MM.1S (cell line): ENCODE measurements around the gene PERM1.

Experiments
- DNase-seq: peaks from one replicate; pipeline ENCODE4 v3.0.0-alpha.2; 2015
- H2AFZ ChIP-seq: fragments of 300-600 bp; sonication (generic); 2 replicates; pipeline ENCODE4 v1.6.0; 2016; ENCODE audit warnings: antibody characterized with exemption, low read length
- H3F3A ChIP-seq: fragments of 300-600 bp; sonication (generic); 2 replicates; pipeline ENCODE4 v1.6.1; 2016; ENCODE audit warnings: mild to moderate bottlenecking, antibody characterized with exemption, low read length, moderate library complexity, mixed read lengths; ENCODE audit not compliant: insufficient read depth
- H3K27ac ChIP-seq: fragments of 300-600 bp; sonication (generic); 2 replicates; pipeline ENCODE4 v1.5.1; 2016; ENCODE audit warnings: mild to moderate bottlenecking, low read length
- H3K27me3 ChIP-seq: fragments of 300-600 bp; sonication (generic); replicated peaks from 2 replicates; pipeline ENCODE4 v1.6.0; 2016; ENCODE audit warnings: low read length; ENCODE audit not compliant: insufficient read depth
- H3K36me3 ChIP-seq: fragments of 300-600 bp; sonication (generic); replicated peaks from 2 replicates; pipeline ENCODE4 v1.6.1; 2016; ENCODE audit warnings: mild to moderate bottlenecking, low read length, mixed read lengths; ENCODE audit not compliant: insufficient read depth
- H3K4me1 ChIP-seq: fragments of 300-600 bp; sonication (generic); 2 replicates; pipeline ENCODE4 v1.6.1; 2016; ENCODE audit warnings: low read length, mixed read lengths
- H3K4me2 ChIP-seq: fragments of 300-600 bp; sonication (generic); 2 replicates; pipeline ENCODE4 v1.6.0; 2016; ENCODE audit warnings: low read depth, low read length
- H3K4me3 ChIP-seq: fragments of 300-600 bp; sonication (generic); 2 replicates; pipeline ENCODE4 v1.5.1; 2016; ENCODE audit warnings: low read length, mixed read lengths
- H3K79me2 ChIP-seq: fragments of 300-600 bp; sonication (generic); 2 replicates; pipeline ENCODE4 v1.6.1; 2016; ENCODE audit warnings: mixed run types, low read length, mixed read lengths
- H3K9ac ChIP-seq: fragments of 300-600 bp; sonication (generic); 2 replicates; pipeline ENCODE4 v1.6.1; 2016; ENCODE audit warnings: low read length, mixed read lengths
- H3K9me2 ChIP-seq: fragments of 300-600 bp; sonication (generic); replicated peaks from 2 replicates; pipeline ENCODE4 v1.6.1; 2016; ENCODE audit warnings: mild to moderate bottlenecking, low read length, mixed read lengths; ENCODE audit not compliant: insufficient read depth
- H3K9me3 ChIP-seq: fragments of 300-600 bp; sonication (generic); replicated peaks from 2 replicates; pipeline ENCODE4 v1.6.1; 2016; ENCODE audit warnings: mild to moderate bottlenecking, low read length, mixed read lengths; ENCODE audit not compliant: insufficient read depth
- H4K20me1 ChIP-seq: fragments of 300-600 bp; sonication (generic); 2 replicates; pipeline ENCODE4 v1.6.1; 2016; ENCODE audit warnings: mild to moderate bottlenecking, low read length, moderate library complexity, mixed read lengths; ENCODE audit not compliant: insufficient read depth
- EZH2 ChIP-seq: fragments of 300-600 bp; sonication (generic); optimal IDR thresholded peaks from 2 replicates; pipeline ENCODE3; 2017; ENCODE audit warnings: low read depth, mild to moderate bottlenecking, antibody characterized with exemption, low read length, mixed read lengths
- EZH2phosphoT487 ChIP-seq: fragments of 300-600 bp; sonication (generic); IDR thresholded peaks from 2 replicates; pipeline ENCODE4 v1.6.1; 2018; ENCODE audit warnings: antibody characterized with exemption, low read length
- TF ChIP-seq, protein P1 (sequence below): fragments of 300-600 bp; sonication (generic); IDR thresholded peaks from 2 replicates; pipeline ENCODE4 v1.5.1; 2016; ENCODE audit warnings: antibody characterized with exemption, low read length, mixed read lengths

The PERM1 gene

DNA sequence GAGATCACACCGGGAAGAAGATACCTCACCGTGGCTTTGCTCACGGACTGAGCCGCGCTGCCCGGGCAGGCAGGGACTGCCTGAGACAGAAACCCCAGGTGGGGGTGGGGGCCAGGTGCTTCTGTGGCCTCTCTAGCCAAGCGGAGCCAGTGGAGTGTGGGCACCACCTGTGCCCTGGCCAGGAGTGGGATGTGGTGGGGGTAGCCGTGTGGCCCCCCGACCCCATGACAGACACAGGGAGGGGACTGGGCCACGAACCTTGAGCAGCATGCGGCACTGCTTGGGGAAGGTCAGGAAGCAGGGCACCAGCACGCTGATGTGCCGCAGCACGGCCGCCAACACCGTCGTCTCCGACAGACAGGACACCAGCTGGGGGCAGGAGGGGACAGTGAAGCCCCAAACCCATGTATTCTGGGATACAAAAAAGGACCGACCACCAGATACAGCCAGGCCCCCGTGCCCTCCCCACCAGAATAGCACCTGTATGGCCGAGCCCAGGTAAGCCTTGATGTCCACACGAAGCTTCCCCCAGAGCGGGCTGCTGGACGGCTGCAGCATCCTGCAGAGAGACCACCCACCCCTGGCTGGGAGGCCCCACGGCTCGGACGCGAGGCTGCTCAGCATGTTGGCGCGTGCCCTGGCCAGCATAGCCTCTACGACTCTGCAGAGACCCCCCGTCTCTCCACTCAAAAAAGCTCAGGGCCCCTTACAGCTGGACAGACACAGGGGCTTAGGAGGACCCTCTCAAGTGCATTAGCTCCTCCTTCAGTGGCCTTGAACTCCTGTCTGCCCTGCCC lies 28.2 kb downstream of the PERM1 start:
- Histone ChIP-seq H3K27me3 (no peaks in the 10 kb centered on the region), H3F3A (no peaks in the 10 kb centered on the region), H3K4me1 (0 out of 2 replicates have a peak, but pooled peaks cover 6% of the 10 kb centered on the region), H3K36me3 (peaks cover 4% of the 10 kb centered on the region), H3K9ac (no peak overlapping the region), H3K79me2 (peaks cover 35% of the 10 kb centered on the region), H3K4me3 (no peak overlapping the region), H3K9me2 (no peaks in the 10 kb centered on the region), H4K20me1 (no peaks in the 10 kb centered on the region), H2AFZ (no peak overlapping the region), H3K9me3 (no peaks in the 10 kb centered on the region), H3K4me2 (no peak overlapping the region), H3K27ac (no peak overlapping the region)
- TF ChIP-seq, protein P1, sequence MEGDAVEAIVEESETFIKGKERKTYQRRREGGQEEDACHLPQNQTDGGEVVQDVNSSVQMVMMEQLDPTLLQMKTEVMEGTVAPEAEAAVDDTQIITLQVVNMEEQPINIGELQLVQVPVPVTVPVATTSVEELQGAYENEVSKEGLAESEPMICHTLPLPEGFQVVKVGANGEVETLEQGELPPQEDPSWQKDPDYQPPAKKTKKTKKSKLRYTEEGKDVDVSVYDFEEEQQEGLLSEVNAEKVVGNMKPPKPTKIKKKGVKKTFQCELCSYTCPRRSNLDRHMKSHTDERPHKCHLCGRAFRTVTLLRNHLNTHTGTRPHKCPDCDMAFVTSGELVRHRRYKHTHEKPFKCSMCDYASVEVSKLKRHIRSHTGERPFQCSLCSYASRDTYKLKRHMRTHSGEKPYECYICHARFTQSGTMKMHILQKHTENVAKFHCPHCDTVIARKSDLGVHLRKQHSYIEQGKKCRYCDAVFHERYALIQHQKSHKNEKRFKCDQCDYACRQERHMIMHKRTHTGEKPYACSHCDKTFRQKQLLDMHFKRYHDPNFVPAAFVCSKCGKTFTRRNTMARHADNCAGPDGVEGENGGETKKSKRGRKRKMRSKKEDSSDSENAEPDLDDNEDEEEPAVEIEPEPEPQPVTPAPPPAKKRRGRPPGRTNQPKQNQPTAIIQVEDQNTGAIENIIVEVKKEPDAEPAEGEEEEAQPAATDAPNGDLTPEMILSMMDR: no peak
- TF ChIP-seq EZH2 (no peak), EZH2phosphoT487 (no peak)
- DNase-seq: no peak

DNA sequence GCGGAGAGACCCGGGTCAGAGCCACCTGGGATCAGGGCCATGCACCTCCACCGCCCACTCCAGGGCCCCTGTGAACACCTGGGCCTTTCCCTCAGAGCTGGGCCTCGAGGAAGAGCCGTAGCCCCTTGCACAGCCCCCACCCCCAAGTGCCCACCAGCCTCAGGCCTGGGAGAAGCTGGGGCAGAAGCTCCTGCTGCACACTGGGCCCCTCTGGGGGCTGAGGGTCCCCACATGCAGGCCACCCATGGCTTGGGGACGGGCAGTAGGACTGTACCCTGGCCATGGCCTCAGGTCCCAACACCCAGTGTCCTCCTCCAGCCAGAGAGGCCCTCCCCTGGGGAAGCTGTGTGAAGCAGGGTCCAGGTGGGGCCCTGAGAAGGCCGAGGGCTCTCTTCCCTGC lies 29.3 kb downstream of the PERM1 start:
- H3K4me3 ChIP-seq: no peak overlapping the region
- H2AFZ ChIP-seq: no peak overlapping the region
- no peak for DNase-seq
- H4K20me1 ChIP-seq: no peaks in the 10 kb centered on the region
- H3K9me3 ChIP-seq: no peaks in the 10 kb centered on the region
- H3K27ac ChIP-seq: no peak overlapping the region
- H3K79me2 ChIP-seq: peaks cover 23% of the 10 kb centered on the region
- H3K36me3 ChIP-seq: peaks cover 7% of the 10 kb centered on the region
- H3K9me2 ChIP-seq: no peaks in the 10 kb centered on the region
- no peaks in the 10 kb centered on the region for H3K27me3 ChIP-seq
- H3K4me1 ChIP-seq: 0 out of 2 replicates have a peak, but pooled peaks cover 4% of the 10 kb centered on the region
- no peak for TF ChIP-seq EZH2
- TF ChIP-seq, protein P1: no peak
- TF ChIP-seq EZH2phosphoT487: no peak
- no peak overlapping the region for H3K4me2 ChIP-seq
- no peaks in the 10 kb centered on the region for H3F3A ChIP-seq
- no peak overlapping the region for H3K9ac ChIP-seq

DNA sequence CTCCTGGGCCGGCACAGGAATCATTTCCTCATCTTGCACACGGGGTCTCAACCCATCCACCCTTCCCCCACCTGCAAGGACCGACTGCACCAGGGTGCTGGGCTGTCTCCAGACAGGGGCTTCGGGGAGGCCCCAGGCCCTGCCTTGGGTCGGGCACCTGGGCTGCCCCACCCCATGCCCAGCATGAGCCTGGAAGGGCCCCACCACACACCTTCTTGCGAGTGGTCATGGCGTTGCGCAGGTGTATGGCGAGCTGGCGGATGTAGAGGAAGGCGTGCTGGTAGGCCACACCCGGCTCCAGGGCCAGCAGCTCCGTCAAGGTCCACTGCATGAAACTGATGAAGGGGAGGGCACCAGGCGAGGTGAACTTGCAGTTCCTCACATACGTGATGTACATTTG lies 29.7 kb downstream of the PERM1 start:
- H3K9me2 ChIP-seq: no peaks in the 10 kb centered on the region
- no peak overlapping the region for H3K9ac ChIP-seq
- peaks cover 19% of the 10 kb centered on the region for H3K79me2 ChIP-seq
- no peaks in the 10 kb centered on the region for H3K9me3 ChIP-seq
- no peaks in the 10 kb centered on the region for H3K4me1 ChIP-seq
- DNase-seq: no peak
- no peaks in the 10 kb centered on the region for H3F3A ChIP-seq
- peaks cover 7% of the 10 kb centered on the region for H3K36me3 ChIP-seq
- no peak overlapping the region for H3K27ac ChIP-seq
- no peak overlapping the region for H3K4me2 ChIP-seq
- H3K4me3 ChIP-seq: no peak overlapping the region
- H4K20me1 ChIP-seq: no peaks in the 10 kb centered on the region
- no peaks in the 10 kb centered on the region for H3K27me3 ChIP-seq
- no peak overlapping the region for H2AFZ ChIP-seq
- TF ChIP-seq, protein P1: no peak
- TF ChIP-seq EZH2phosphoT487: no peak
- TF ChIP-seq EZH2: no peak
